Measurements from ENCODE around the gene CCDC39. TPM values are rescaled to one million over a fixed set of nuclear protein-coding genes. Genes with fewer than 3 reads are reported as not detected.
A peak's percentile ranks its signal among the peaks of the same experiment; 100 is the strongest.
"Not testable (repeated sequence)": the region's sequence is repeated elsewhere in the genome, so short reads cannot be mapped to it uniquely, and the experiment has no call there.

Gene CCDC39
- total RNA-seq, 1 donor from 2014 or later = not detected

GRCh38 chr3:180612364-180612763, 66.9 kb downstream of the CCDC39 start:
- no peak for DNase-seq (ENCODE audit: low read depth)
- TF ChIP-seq, protein P1, sequence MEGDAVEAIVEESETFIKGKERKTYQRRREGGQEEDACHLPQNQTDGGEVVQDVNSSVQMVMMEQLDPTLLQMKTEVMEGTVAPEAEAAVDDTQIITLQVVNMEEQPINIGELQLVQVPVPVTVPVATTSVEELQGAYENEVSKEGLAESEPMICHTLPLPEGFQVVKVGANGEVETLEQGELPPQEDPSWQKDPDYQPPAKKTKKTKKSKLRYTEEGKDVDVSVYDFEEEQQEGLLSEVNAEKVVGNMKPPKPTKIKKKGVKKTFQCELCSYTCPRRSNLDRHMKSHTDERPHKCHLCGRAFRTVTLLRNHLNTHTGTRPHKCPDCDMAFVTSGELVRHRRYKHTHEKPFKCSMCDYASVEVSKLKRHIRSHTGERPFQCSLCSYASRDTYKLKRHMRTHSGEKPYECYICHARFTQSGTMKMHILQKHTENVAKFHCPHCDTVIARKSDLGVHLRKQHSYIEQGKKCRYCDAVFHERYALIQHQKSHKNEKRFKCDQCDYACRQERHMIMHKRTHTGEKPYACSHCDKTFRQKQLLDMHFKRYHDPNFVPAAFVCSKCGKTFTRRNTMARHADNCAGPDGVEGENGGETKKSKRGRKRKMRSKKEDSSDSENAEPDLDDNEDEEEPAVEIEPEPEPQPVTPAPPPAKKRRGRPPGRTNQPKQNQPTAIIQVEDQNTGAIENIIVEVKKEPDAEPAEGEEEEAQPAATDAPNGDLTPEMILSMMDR (conservative IDR thresholded peaks at IDR 0.05; ENCODE audit: low read depth, low read length) = no peak

GRCh38 chr3:180611006-180611405, 68.3 kb downstream of the CCDC39 start:
- TF ChIP-seq, protein P1 (conservative IDR thresholded peaks at IDR 0.05; ENCODE audit: low read depth, low read length) = no peak
- H3K4me3 ChIP-seq (ENCODE audit: low read depth, low read length) = no peak overlapping the region
- no peak for DNase-seq (ENCODE audit: low read depth)

More at GRCh38 chr3:180612364-180612763, 66.9 kb downstream of the CCDC39 start:
- H3K4me3 ChIP-seq (ENCODE audit: low read depth, low read length) = no peak overlapping the region

DNA sequence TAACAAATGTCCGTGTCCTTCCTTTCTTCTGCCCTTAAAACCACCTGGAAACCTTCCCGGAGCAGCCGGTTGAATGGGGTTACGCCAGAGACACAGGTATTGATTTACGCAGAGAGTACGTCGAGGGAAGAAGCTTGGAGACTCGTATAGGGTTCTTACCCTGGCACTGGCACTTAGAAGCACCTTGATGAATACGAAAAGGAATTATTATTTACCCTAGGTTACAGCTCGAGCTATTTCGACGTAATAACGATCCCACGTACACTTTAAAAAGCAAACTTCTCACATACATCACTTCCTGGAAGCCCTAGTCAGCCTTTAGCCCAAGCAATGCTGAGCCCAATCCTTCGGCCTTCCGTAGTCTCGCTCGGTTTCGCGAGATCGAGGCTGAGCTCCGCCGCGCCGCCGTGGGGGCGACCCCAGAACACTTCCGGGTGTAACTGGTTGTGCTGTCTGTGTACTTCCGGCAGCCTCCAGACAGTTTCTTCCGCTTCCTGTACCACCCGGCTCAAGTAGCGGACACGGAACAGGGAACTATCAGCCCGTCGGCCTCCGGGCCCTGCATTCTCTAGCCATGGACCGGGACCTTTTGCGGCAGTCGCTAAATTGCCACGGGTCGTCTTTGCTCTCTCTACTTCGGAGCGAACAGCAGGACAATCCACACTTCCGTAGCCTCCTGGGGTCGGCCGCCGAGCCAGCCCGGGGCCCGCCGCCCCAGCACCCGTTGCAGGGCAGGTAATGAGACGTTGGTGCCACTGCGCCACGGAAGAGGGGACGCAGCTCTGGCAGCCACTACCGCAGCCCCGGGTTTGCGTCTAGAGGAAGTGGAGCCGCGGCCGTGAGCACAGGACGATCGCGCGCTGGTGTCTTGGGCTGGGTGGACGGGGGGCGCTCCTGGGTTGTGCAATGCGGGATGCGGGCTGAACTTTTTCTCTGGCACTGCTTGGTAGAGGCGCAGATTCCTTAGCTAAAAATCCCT, 77.3 kb downstream of the CCDC39 start, which contains the start of gene TTC14:
TSS of gene TTC14 (plus strand) at position 476 of the 979 bp plus-strand sequence. CDS start at position 575, 99 bp downstream.
- TF ChIP-seq, protein P1 (conservative IDR thresholded peaks at IDR 0.05; ENCODE audit: low read depth, low read length) = no peak
- peak; percentile 75 for DNase-seq (ENCODE audit: low read depth)

DNA sequence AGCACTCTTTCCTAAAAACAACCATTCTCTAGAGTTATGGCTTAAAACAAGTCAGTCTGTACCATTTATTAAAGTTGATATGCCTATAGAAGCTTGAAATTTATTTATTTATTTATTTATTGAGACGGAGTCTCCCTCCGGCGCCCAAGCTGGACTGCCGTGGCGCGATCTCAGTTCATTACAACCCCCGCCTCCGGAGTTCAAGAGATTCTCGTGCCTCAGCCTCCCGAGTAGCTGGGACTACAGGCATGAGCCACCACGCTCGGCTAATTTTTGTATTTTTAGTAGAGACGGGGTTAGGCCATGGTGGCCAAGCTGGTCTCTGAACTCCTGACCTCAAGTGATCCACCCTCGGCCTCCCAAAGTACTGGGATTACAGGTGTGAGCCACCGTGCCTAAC, 78.8 kb downstream of the CCDC39 start:
- H3K4me3 ChIP-seq (ENCODE audit: low read depth, low read length) = no peak overlapping the region
- no peak for DNase-seq (ENCODE audit: low read depth)
- TF ChIP-seq, protein P1 (conservative IDR thresholded peaks at IDR 0.05; ENCODE audit: low read depth, low read length) = no peak

More for the DNA sequence above, 77.3 kb downstream of the CCDC39 start, which contains the start of gene TTC14:
- peak within 1 kb of the TSS; percentile 84 for H3K4me3 ChIP-seq (ENCODE audit: low read depth, low read length)

DNA sequence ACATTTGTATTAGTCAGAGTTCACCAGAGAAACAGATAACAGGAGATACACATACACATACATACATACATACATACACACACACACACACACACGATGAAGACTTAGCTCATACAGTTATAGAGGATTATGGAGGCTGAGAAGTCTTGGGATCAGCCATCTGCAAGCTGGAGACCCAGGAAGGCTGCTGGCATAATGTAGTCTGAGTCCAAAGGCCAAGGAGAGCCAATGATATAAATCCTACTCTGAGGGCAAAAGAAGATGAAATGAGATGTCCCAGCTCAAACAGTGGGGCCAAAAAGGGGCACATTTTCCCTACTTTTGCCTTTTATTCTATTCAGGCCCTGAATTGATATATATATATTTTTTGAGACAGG, 83.7 kb downstream of the CCDC39 start:
- TF ChIP-seq, protein P1 (conservative IDR thresholded peaks at IDR 0.05; ENCODE audit: low read depth, low read length) = no peak
- H3K4me3 ChIP-seq (ENCODE audit: low read depth, low read length) = no peak overlapping the region
- DNase-seq (ENCODE audit: low read depth) = no peak

DNA sequence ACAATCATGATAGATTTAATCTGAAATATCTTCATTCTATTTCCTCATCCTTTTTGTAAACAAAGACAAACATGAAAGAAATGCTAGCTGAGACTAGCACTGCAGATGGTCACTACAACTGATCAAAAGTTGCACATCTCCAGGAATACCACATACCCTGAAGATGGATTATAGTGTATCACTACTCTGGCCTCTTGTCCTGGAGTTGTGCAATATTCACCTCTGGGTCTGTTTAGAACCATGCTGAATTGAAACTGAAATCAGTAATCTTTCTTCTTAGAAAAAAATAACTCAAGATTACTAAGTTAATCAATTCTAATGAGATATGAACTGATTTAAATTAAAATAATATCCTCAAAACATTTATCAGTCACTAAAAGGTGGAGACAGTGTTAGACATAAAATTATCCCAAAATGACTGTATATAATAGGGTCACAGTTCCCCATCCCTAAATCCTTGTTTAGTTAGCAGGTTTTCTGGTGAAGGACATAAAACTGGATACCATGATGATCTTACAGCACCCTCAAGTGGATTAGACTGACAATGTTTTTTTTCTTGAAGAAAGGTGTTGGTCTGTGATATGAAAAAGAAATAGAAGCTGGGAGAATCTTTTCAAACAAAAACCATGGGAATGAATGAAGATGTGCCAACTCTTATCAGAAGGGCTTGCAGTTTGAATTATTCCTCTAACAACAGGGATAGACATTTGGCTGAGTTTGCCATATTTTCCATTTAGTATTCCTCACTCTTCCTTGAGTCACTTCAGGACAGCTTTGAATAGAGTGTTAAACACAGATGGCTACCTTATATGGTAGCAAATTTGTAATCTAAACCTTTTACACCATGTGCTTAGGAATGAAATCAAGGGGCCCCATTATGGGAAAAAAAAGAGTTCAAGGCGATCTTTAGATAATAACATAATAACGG, 84.4 kb downstream of the CCDC39 start:
- H3K4me3 ChIP-seq (ENCODE audit: low read depth, low read length) = no peak overlapping the region
- peak; percentile 19 for DNase-seq (ENCODE audit: low read depth)
- TF ChIP-seq, protein P1 (conservative IDR thresholded peaks at IDR 0.05; ENCODE audit: low read depth, low read length) = peak; percentile 66

DNA sequence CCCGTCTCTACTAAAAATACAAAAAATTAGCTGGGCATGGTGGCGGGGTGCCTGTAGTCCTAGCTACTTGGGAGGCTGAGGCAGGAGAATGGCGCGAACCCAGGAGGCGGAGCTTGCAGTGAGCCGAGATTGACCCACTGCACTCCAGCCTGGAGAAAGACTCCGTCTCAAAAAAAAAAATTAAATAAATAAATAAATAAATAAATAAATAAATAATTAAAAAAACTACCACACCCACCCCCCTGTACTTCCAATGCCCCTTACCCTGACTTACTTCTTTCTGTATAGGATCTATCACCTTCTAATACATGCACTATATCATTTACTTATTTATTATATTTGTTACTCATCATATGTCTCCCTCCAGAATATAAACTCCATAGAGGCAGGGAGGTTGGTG, 85.7 kb downstream of the CCDC39 start:
- not testable (repeated sequence) for H3K4me3 ChIP-seq (ENCODE audit: low read depth, low read length); DNase-seq (ENCODE audit: low read depth)

All from epithelial cell of proximal tubule (primary cell).